Stimulated activated CD8-positive, alpha-beta memory T cell treated with anti-CD3 and anti-CD28 coated beads, Interleukin-2, amount 100 ng/mL, for 48 hours (primary cell): ENCODE data around the gene TMEM106B.
"Not testable (repeated sequence)": the region's sequence is repeated elsewhere in the genome, so short reads cannot be mapped to it uniquely, and the experiment has no call there.

Experiments used
- DNase-seq, 2 donors: peaks; one replicate each; pipeline ENCODE4 v3.0.0-alpha.2; 2020; ENCODE audit warnings: low read depth in 2 of 2

TMEM106B gene

DNA sequence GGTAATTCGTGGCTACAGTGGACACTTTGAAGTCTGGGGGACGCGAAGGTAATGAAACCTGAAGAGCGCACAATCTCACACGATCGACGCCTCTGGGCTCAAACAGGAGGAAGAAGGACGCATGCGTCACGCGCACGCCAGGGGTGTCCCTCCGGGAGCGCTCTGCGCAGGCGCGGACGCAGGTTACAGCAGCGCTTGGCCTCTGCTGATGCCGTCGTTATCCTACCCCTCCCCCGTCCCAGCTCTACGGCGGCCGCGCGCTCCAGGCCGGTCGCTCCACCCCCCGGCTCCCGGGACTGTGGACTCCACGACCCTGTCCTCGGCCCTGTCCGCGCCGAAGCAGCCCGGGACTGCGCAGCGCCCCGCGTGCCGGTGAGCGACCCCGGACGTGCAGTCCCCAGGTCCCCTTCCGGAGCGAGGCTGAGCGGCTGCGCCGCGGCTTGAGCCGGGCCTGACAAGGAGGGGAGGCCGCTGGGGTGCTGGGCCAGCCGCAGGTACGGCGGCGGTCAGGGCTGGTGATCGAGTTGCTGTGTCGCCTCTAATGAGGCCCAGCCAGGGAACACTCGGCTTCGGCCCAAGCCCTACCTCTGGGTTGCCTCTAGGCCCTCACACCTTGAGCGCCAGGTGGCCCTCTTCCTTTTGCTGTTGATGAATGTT lies at the start of gene TMEM106B:
Gene TMEM106B (plus strand): TSS at position 241 of the 657 bp plus-strand sequence. CDS start 3,517 bp downstream, outside the sequence.
- peak; percentile 95 to 97 for DNase-seq

DNA sequence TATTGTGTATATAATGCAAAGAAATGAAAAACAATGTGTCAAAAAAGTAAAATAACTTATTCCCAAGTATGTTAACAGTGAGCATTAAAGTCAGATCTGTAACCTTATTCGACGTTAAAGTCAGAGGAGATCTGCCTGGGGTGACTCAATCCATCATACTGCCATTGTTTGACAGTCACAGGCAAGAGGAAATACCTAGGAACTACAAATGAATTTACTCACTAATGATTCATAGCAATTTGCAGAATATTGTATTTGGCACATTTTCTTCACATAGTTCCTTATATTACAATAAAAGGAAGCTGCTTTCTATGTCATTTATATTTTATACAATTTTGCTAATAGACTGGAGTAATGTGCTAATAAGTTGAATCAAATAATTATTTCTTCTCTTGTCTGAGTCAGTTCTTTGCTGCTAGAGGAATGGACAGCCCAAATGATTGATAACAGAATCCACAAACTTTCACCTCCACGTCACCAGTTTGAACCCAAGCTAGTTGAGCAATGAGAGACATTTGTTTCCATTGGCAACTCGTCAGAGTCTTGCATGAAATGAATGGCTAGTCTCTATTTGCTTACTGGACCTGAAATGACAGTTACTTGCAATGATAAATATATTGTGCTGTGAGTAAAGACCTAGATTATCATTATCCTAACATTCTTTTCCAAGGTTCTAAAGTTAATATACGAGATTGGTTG lies 48.5 kb upstream of the TMEM106B start:
- no peak for DNase-seq

DNA sequence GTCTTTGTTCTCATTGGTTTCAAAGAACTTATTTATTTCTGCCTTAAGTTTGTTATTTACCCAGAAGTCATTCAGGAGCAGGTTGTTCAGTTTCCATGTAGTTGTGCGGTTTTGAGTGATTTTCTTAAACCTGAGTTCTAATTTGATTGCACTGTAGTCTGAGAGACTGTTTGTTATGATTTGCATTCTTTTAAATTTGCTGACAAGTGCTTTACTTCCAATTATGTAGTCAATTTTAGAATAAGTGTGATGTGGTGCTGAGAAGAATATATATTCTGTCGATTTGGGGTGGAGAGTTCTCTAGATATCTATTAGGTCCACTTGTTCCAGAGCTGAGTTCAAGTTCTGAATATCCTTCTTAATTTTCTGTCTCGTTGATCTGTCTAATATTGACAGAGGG lies 43.0 kb upstream of the TMEM106B start:
- not testable (repeated sequence) for DNase-seq

DNA sequence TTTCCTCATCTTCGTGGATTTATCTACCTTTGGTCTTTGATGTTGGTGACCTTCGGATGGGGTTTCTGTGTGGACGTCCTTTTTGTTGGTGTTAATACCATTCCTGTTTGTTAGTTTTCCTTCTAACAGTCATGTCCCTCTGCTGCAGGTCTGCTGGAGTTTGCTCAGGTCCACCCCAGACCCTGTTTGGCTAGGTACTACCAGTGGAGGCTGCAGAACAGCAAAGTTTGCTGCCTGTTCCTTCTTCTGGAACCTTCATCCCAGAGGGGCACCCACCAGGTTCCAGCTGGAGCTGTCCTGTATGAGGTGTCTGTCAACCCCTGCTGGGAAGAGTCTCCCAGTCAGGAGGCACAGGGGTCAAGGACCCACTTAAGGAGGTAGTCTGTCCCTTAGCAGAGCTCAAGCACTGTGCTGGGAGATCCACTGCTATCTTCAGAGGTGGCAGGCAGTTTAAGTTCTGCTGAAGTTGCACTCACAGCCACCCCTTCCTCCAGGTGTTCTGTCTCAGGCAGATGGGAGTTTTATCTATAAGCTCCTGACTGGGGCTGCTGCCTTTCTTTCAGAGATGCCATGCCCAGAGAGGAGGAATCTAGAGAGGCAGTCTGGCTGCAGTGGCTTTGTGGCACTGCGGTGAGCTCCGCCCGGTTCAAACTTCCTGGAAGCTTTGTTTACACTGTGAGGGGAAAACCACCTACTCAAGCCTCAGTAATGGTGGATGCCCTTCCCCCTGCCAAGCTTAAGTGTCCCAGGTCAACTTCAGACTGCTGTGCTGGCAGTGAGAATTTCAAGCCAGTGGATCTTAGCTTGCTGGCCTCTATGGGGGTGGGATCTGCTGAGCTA lies 40.9 kb upstream of the TMEM106B start:
- peak in 1 of 2 donors; percentile 7 for DNase-seq

DNA sequence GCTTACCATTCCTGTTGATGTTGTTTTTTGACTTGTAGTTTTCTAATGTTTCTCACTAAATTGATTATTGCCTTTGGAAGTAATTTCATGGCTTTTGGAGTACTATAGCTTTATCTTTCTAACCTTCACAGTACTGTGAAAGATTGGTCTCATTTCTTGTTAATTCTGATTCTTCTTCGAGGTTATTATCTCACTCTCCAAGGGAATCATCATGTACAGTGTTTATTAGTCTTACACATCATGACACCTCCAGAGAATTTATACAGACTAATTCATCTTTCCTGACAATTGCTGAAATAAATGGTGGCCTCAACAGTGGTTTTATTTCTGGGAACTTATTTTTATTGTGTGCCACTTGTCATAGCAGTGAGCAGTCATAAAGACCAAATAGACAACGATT lies 37.4 kb upstream of the TMEM106B start:
- DNase-seq, result no peak

DNA sequence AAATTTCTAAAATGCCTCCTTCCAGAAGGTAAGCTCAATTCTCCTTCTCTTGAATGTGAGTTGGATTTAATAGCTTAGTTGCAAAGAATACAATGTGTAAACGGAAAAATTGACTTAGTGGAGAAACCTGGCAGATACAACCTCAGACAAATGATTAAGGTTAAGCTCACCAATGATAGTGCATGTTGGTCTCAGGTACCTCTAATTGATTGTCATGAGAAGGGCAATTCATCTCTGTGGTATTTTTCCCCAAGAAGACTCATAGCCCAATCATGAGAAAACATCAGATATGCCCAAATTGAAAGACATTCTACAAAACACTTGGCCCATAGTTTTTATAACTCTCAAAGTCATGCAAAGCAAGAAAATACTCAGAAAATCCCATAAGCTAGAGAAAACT lies 36.2 kb upstream of the TMEM106B start:
- DNase-seq, result no peak

DNA sequence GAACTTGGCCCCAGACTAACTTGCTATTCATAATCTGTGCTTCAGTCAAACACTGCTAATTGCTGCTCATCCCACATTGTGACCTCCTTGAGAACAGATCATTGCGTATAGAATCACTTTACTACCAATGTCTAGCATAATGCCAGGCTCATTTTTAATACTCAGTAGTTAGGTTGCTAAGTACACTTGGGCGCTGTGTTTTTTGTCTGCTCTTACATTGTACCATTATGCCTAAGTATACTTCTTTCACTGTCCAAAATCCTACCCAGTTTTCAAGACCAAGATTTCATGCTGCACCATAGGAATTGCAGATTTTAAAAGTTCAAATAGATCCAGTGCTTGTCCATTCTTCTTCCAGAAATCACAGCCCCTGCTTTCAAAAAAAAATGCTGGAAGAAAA lies 32.8 kb upstream of the TMEM106B start:
- no peak for DNase-seq

DNA sequence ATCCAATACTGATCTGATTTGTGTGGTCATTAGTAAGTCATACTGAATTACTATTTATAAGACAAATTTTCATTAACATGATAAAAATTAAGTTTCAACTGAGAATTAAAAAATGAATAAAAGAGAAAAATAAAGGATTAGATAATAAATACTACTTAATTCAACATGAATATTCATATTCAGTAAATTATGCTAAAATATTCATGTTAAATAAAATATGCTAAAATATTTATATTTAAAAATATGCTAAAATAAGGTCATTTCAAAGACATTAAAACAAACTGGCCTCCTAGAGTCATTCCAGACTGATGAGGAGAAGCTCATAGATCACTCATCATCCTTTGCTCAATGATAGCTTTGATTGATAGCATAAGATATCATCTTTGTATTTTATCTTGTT lies 16.7 kb upstream of the TMEM106B start:
- DNase-seq, result no peak

DNA sequence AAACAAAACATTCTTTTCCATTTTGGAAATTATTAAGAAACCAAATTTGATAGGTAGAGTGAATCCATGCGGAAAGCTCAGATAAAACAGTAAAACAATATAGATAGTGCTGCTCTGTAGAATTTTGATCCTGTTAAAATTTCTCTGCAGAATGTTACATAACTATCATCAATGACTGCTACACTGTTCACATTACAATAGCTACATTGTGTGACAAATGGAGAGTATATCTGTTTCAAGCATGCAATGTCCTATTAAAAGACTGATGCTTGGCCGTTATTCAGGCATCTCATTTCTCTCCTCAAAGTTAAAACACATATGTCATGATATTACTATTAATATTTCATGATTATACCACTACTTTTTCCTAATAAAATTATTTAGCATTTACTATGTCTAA lies 14.7 kb upstream of the TMEM106B start:
- no peak for DNase-seq

DNA sequence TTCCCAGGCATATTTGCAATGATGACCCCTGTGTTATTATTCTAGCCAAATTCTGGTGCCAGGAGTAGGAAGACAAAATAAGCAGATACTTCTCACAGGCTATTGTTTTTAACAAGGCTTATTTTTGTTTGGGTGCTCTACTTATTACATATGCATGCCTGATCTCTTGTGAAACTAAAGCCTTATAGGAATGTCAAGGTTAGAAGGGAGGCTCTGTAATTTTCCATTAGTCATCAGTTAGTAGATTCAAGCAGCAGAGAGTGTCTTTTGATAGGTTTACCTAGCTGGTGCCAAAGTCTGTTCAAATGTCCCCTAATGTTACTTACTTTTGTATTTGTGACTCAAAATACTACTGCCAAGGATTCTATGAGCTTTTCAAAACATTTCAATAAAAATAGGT lies 11.7 kb upstream of the TMEM106B start:
- DNase-seq, result no peak

DNA sequence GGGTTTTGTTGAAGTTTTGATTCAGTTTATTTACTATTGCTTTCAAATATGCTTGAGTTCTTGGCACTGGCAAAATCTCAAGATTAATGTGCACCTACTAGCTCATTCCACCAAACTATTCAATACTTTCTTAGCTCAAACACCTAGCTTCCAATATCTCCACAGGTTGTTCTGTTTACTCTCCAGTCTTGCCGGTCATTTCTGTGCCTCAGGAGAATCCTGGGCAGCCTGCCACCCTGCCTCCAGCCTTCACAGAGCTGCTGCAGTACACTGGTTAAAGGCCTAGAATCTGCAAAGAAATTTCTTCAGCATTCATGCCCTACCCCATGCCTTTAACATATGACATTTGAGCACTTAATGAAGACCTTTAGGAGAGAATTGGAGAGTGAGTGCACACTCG lies 4.0 kb upstream of the TMEM106B start:
- no peak for DNase-seq

DNA sequence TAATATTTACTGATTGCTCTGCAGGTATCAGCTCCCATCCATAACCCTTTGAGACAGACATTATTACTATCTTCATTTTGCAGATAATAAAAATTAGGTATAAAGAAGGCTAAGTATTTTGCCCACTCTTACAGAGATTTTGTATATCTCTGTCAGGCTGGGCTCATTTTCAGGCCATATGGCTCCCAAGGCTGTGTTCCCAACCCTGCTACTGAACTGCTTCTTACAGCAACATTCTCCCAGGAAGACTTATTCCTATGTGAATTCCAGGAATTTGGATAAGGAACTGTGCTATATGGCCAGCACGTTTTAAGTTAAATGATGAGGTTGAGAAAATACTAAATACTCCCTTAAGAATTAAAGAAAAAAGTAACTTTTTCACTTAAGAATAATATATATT lies 1.9 kb upstream of the TMEM106B start:
- no peak for DNase-seq

DNA sequence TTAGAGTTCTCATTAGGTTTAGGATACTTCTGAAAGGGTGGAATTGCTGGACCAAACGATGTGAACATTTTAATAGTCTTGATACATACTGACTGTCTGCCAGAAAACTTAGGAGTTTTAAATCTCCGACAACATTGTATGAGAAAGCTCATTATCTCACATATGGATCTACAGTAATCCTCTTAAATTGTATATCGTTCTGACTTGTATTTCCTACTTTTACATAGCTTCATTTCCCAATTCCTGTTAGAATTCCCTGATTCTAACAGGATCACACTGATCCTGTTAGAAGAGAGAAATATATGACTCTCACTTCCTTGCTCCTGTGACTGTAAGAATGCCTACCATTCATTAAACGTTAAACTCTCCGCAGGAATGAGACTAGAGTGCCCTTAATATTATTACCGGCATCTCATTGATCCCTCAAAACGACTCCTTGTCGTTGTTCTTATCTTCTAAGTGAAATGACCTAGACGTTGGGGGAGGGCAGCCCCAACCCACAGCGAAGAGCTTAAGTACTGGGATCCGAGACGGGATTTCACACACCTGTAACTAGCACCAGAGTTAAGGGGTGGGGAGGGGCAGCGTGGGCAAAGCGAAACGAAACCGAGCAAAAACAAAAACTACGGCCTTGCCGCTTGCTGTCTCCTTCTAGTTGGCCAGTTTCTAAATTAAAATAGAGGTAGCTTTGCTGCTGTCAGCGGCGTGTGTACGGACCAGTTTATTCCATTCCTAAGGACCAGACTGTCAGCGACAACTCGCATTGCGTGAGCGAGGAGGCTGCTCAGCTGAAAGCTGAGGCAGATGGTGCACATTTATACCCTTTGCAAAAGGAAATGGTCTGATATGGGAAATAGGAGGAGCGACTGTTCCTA lies 678 bp upstream of the TMEM106B start:
- DNase-seq, result no peak

DNA sequence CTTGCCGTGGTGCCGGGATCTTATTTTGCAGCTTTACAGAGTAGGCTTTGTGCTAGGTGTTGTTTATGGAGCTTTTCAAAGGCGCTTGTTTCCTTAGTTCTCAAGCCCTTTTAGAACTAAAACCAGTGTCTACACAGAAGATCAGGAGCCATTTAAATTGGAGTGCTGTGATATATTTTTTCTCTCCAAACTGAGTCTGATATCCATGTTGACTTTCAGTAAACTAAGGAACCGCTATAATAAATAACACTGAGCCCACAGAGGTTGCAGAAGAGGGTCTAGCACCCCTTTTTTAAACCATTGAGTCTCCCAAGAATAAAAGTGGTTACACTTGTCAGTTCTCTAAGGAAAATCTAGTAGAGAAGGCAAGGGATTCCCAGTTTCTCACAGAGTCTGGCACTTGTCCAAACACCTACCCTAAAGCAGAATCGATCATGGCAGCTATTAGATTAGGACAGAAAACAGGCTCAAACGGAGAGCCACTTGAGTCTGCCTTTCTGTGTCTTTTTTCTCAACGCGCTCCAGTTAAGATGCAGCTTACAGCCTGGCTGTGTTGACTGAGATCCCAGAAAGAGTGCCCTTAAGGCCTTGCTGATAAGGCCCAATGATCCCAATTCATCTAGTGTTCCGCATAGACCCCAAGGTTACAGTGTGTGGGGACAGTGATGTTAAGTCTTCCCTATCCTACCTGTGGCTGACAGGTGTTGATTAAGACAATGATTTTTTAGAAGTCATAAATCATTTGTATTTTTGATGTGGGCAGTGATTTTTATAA lies 804 bp downstream of the TMEM106B start:
- DNase-seq, result no peak

DNA sequence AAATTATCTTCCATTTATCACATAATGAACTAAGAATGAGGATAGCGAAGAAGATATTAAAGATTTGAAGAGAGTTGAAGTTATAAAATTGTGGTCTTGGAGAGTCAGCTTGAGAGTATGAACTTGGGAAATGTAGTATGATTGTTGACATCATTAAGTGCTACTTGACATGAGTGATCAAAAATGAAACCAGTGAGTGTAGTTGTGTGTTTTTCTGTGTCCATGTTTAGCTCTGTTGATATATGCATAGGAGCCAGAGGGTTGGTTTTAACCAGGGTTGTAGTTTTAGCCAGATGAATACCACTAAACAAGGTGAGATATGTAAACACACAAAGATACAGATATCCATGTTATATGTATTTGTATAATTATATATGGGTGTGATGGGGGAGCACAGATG lies 6.2 kb downstream of the TMEM106B start:
- no peak for DNase-seq

DNA sequence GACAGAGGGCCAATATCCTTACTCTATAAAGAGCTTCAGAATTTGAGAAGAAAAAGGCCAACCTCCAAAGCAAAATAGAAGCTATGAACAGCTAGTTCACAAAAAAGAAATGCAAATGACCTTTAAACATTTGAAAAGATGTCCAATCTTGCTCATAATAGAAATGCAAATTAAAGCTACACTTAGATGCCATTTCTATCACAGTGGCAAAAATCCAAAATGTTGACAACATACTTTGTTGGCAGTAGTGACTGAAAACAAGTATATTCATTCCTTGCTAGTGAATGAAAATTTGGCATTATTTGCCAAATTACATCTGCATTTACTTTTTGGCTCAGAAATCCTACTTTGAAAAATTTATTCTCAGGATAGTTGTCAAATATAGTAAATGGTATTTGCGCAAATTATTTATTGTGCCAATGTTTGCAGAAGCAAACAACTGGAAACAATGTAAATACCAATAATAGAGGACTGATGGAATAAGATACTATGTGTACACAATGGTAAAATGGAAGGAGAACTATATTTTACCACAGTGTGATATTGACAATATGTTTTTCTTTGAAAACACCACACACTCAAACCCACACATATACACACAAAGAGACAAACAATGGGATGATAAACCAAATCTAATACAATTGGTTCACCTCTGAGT lies 9.4 kb downstream of the TMEM106B start:
- no peak for DNase-seq

DNA sequence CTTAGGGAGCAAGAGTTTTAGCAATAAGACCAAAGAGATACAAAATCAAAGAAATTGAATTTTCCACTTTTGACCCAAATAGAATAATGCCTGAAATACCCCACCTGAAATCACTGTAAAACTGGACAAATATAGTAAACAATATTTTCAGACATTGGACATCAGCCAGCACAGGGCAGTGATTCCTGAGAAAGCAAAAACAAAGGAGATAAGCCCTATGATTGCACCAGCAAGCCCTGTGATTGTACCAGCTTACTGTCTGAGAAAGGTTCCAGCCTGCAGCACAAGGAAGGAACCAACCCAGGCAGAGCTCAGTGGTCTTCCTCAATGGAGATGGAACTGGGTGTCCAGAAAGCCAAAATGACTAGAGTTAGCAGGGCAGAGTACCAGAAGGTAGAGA lies 10.3 kb downstream of the TMEM106B start:
- no peak for DNase-seq

DNA sequence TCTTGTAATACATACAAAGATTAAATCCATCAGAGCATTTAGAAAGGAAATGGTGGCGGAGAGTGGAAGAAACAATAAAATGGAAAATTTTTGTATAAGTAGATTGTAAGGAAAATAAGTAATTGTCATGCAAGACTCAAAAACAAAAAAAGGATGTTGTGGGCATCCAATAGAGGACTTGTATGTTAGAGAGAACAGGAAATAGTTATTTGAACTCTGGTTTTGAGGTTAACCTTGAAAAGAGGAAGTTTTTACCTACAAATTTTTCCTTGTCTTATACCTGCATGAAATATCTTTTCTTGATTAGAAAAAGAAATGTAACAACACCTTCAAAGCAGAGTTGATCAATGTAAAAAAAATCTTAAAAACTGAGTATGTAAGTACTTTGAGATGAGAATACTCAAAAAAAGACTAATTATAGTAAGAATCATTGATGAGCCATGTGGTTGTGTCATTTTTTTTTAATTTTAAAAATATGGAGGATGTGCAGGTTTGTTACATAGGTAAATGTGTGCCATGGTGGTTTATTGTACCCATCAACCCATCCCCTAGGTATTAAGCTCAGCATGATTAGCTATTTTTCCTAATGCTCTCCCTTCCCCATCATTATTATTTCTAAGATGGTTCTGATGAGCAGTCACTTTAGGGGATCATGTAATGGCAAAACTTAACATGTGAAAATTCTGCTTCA lies 11.9 kb downstream of the TMEM106B start:
- DNase-seq, result no peak

DNA sequence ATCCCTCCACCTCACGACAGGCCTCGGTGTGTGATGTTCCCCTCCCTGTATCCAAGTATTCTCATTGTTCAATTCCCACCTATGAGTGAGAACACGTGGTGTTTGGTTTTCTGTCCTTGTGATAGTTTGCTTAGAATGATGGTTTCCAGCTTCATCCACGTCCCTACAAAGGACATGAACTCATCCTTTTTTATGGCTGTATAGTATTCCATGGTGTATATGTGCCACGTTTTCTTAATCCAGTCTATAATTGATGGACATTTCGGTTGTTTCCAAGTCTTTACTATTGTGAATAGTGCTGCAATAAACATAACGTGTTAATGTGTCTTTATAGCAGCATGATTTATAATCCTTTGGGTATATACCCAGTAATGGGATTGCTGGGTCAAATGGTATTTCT lies 13.9 kb downstream of the TMEM106B start:
- not testable (repeated sequence) for DNase-seq

DNA sequence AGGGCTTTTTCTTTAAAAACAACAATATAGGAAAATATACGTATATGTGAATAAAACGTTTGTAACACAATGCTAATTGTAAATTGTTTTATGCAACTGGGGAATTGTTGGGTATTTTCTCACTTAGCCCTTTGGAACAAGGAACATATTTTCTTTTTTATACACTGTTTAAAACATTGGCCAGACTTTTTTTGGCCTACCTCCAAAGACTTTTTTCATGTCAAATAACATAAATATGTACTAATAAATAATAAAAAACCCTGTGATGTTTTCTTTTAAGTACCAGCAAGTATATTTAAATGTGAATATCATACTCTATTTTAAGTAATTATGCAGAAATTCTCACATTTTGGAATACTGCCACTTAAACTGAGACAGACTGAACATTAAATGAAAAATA lies 15.7 kb downstream of the TMEM106B start:
- DNase-seq, result no peak
